Measurements from ENCODE around the gene OTOA.
"Not testable (repeated sequence)": the region's sequence is repeated elsewhere in the genome, so short reads cannot be mapped to it uniquely, and the experiment has no call there.

OTOA gene

GRCh38 chr16:21663889-21664647 is at the start of gene OTOA:
TSS of gene OTOA (plus strand) at chr16:21663968. CDS start at chr16:21678515, 14,547 bp downstream.
- DNase-seq = no peak

GRCh38 chr16:21614896-21615295 is 48.9 kb upstream of the OTOA start:
- DNase-seq = no peak

- no peak for DNase-seq
These were observed 46.2 kb upstream of the OTOA start for GRCh38 chr16:21617607-21618006.

GRCh38 chr16:21618281-21618680 is 45.5 kb upstream of the OTOA start:
- no peak for DNase-seq

- no peak for DNase-seq
These were observed 43.9 kb upstream of the OTOA start for GRCh38 chr16:21619765-21620425.

GRCh38 chr16:21620592-21620991 is 43.2 kb upstream of the OTOA start:
- DNase-seq = no peak

- no peak for DNase-seq
These were observed 41.2 kb upstream of the OTOA start for GRCh38 chr16:21622545-21622944.

- no peak for DNase-seq
These were observed 38.7 kb upstream of the OTOA start for GRCh38 chr16:21625026-21625425.

GRCh38 chr16:21626659-21627277 is 37.0 kb upstream of the OTOA start:
- no peak for DNase-seq

- DNase-seq = no peak
These were observed 35.5 kb upstream of the OTOA start for GRCh38 chr16:21628121-21628726.

- DNase-seq = no peak
These were observed 35.0 kb upstream of the OTOA start for GRCh38 chr16:21628772-21629171.

GRCh38 chr16:21629616-21630539 is 33.9 kb upstream of the OTOA start:
- not testable (repeated sequence) for DNase-seq

- DNase-seq = not testable (repeated sequence)
These were observed 32.9 kb upstream of the OTOA start for GRCh38 chr16:21630866-21631265.

GRCh38 chr16:21631376-21631775 is 32.4 kb upstream of the OTOA start:
- DNase-seq = not testable (repeated sequence)

GRCh38 chr16:21631951-21632575 is 31.7 kb upstream of the OTOA start:
- DNase-seq = not testable (repeated sequence)

- no peak for DNase-seq
These were observed 29.6 kb upstream of the OTOA start for GRCh38 chr16:21634216-21634615.

GRCh38 chr16:21635694-21636093 is 28.1 kb upstream of the OTOA start:
- not testable (repeated sequence) for DNase-seq

GRCh38 chr16:21637032-21637968 is 26.5 kb upstream of the OTOA start:
- DNase-seq = no peak

GRCh38 chr16:21638573-21638975 is 25.2 kb upstream of the OTOA start:
- no peak for DNase-seq

- no peak for DNase-seq
These were observed 24.3 kb upstream of the OTOA start for GRCh38 chr16:21639493-21639892.

- no peak for DNase-seq
These were observed 21.9 kb upstream of the OTOA start for GRCh38 chr16:21641916-21642315.
